SJCRH30 (cell line): ENCODE results near the gene CDK9. TPM values are rescaled to one million over a fixed set of nuclear protein-coding genes. Genes with fewer than 3 reads are reported as not detected.
A peak's percentile ranks its signal among the peaks of the same experiment; 100 is the strongest.
"Not testable (repeated sequence)": the region's sequence is repeated elsewhere in the genome, so short reads cannot be mapped to it uniquely, and the experiment has no call there.

Experiments
- DNase-seq, 2 experiments: peaks; one replicate each; pipeline ENCODE4 v3.0.0-alpha.2; 2015 to 2020
- H3K27ac ChIP-seq: fragments of 250-450 bp; sonication (Bioruptor Pico); 2 replicates; pipeline ENCODE4 v1.5.1; 2020; ENCODE audit warnings: mild to moderate bottlenecking, moderate library complexity
- H3K27me3 ChIP-seq: fragments of 250-450 bp; sonication (Bioruptor Pico); 2 replicates; pipeline ENCODE4 v1.5.1; 2020; ENCODE audit warnings: mild to moderate bottlenecking, moderate library complexity
- H3K36me3 ChIP-seq: fragments of 250-450 bp; sonication (Bioruptor Pico); 2 replicates; pipeline ENCODE4 v1.5.1; 2020; ENCODE audit warnings: mild to moderate bottlenecking, moderate library complexity
- H3K4me1 ChIP-seq: fragments of 250-450 bp; sonication (Bioruptor Pico); 2 replicates; pipeline ENCODE4 v1.5.1; 2020; ENCODE audit warnings: mild to moderate bottlenecking, moderate library complexity
- H3K4me3 ChIP-seq: fragments of 250-450 bp; sonication (Bioruptor Pico); 2 replicates; pipeline ENCODE4 v1.5.1; 2020; ENCODE audit warnings: mild to moderate bottlenecking, moderate library complexity
- H3K9me3 ChIP-seq: fragments of 250-450 bp; sonication (Bioruptor Pico); replicated peaks from 2 replicates; pipeline ENCODE4 v1.5.1; 2020; ENCODE audit warnings: mild to moderate bottlenecking, moderate library complexity
- total RNA-seq: library from RNA; depleted of rRNA; stranded (reverse); fragments of >200 nt; shearing (Covaris generic); gene quantifications from 2 replicates; pipeline ENCODE4 v1.2.3, GENCODE V29; 2014

Gene CDK9
- total RNA-seq, 1 experiment from 2014 or later = 21.8 TPM

- no peak overlapping the region for H3K27ac ChIP-seq
- peak; percentile 99 to 100 for DNase-seq
- H3K4me3 ChIP-seq = peak overlapping the region; percentile 59
- no peaks in the 10 kb centered on the region for H3K27me3 ChIP-seq
- H3K4me1 ChIP-seq = peaks cover 25% of the 10 kb centered on the region
- H3K36me3 ChIP-seq = no peaks in the 10 kb centered on the region
- no peaks in the 10 kb centered on the region for H3K9me3 ChIP-seq
Observed at GRCh38 chr9:127770905-127771569, 14.8 kb upstream of the CDK9 start.

DNA sequence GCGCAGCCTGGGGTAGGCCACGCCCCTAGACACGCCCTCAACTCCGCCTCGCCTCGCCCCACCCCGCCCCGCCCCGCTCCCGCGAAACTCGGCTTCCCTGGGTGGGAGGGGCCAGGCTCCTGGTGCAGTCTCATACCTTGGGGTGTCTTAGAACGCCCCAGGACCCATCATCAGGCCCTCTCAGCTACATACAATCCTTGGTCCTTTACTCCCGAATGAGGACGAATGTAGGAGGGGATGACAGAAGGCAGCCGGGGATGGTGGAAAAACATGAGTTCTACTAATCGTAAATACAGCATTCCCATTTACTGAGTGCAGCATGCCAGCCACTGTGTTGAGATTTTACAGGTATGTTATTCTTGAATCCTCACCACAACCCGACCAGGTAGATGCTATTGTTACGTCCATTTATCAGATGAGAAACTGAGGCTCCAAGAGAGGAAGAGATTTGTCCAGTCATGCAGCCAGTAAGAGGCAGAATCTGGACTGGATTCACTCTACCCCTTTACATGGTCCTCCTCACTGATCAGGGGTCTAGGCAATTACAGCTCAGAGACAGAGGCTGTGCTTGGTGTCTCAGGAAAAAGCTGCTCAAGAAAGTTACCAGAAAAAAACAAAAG is 14.2 kb upstream of the CDK9 start:
- DNase-seq = no peak
- Histone ChIP-seq H3K9me3 (no peaks in the 10 kb centered on the region), H3K4me3 (peak overlapping the region; percentile 59), H3K27me3 (no peaks in the 10 kb centered on the region), H3K36me3 (no peaks in the 10 kb centered on the region), H3K4me1 (peaks cover 30% of the 10 kb centered on the region), H3K27ac (no peak overlapping the region)

DNA sequence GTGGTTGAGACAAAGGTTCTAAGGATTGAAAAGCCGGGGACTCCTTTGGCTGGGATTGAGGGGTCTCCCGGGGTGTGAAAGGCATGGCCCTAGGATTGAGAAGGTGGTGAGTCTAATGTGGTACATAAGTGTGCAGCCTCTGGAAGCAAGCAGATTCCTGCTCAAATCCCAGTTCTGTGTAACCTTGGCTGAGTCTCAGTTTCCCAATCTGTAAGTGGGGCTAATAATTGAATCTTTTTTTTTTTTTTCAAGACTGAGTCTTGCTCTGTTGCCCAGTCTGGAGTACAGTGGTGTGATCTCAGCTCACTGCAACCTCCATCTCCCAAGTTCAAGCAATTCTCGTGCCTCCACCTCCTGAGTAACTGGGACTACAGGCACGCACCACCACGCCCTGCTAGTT is 13.2 kb upstream of the CDK9 start:
- Histone ChIP-seq H3K36me3 (no peaks in the 10 kb centered on the region), H3K4me3 (no peak overlapping the region), H3K27ac (no peak overlapping the region), H3K27me3 (no peaks in the 10 kb centered on the region), H3K4me1 (peaks cover 23% of the 10 kb centered on the region), H3K9me3 (no peaks in the 10 kb centered on the region)
- DNase-seq = no peak

GRCh38 chr9:127773272-127773671 is 12.6 kb upstream of the CDK9 start:
- Histone ChIP-seq H3K27ac (no peak overlapping the region), H3K27me3 (no peaks in the 10 kb centered on the region), H3K36me3 (no peaks in the 10 kb centered on the region), H3K9me3 (no peaks in the 10 kb centered on the region), H3K4me1 (peaks cover 21% of the 10 kb centered on the region), H3K4me3 (no peak overlapping the region)
- DNase-seq = no peak

GRCh38 chr9:127773981-127774380 is 11.9 kb upstream of the CDK9 start:
- H3K4me1 ChIP-seq = peaks cover 26% of the 10 kb centered on the region
- no peaks in the 10 kb centered on the region for H3K36me3 ChIP-seq
- no peak overlapping the region for H3K27ac ChIP-seq
- no peak overlapping the region for H3K4me3 ChIP-seq
- H3K27me3 ChIP-seq = no peaks in the 10 kb centered on the region
- no peak for DNase-seq
- H3K9me3 ChIP-seq = no peaks in the 10 kb centered on the region

- Histone ChIP-seq H3K9me3 (no peaks in the 10 kb centered on the region), H3K4me1 (peaks cover 33% of the 10 kb centered on the region), H3K27ac (no peak overlapping the region), H3K4me3 (no peak overlapping the region), H3K36me3 (no peaks in the 10 kb centered on the region), H3K27me3 (no peaks in the 10 kb centered on the region)
- DNase-seq = peak; percentile 66
Observed at GRCh38 chr9:127776195-127776923, 9.5 kb upstream of the CDK9 start.

- no peak overlapping the region for H3K4me3 ChIP-seq
- no peak for DNase-seq
- H3K9me3 ChIP-seq = no peaks in the 10 kb centered on the region
- H3K4me1 ChIP-seq = peaks cover 33% of the 10 kb centered on the region
- H3K27me3 ChIP-seq = no peaks in the 10 kb centered on the region
- no peak overlapping the region for H3K27ac ChIP-seq
- H3K36me3 ChIP-seq = no peaks in the 10 kb centered on the region
Observed at GRCh38 chr9:127776924-127777289, 8.9 kb upstream of the CDK9 start.

- no peaks in the 10 kb centered on the region for H3K27me3 ChIP-seq
- H3K4me3 ChIP-seq = no peak overlapping the region
- peaks cover 33% of the 10 kb centered on the region for H3K4me1 ChIP-seq
- no peak overlapping the region for H3K27ac ChIP-seq
- no peaks in the 10 kb centered on the region for H3K9me3 ChIP-seq
- no peak for DNase-seq
- no peaks in the 10 kb centered on the region for H3K36me3 ChIP-seq
Observed at GRCh38 chr9:127777368-127777980, 8.4 kb upstream of the CDK9 start.

GRCh38 chr9:127778280-127779135 is 7.3 kb upstream of the CDK9 start, which contains the start of gene SH2D3C:
Gene SH2D3C (minus strand): TSS chr9:127778666. CDS start chr9:127778627, 39 bp downstream.
- Histone ChIP-seq H3K27ac (peak within 1 kb of the TSS; percentile 79), H3K27me3 (no peaks in the 10 kb centered on the region)

DNA sequence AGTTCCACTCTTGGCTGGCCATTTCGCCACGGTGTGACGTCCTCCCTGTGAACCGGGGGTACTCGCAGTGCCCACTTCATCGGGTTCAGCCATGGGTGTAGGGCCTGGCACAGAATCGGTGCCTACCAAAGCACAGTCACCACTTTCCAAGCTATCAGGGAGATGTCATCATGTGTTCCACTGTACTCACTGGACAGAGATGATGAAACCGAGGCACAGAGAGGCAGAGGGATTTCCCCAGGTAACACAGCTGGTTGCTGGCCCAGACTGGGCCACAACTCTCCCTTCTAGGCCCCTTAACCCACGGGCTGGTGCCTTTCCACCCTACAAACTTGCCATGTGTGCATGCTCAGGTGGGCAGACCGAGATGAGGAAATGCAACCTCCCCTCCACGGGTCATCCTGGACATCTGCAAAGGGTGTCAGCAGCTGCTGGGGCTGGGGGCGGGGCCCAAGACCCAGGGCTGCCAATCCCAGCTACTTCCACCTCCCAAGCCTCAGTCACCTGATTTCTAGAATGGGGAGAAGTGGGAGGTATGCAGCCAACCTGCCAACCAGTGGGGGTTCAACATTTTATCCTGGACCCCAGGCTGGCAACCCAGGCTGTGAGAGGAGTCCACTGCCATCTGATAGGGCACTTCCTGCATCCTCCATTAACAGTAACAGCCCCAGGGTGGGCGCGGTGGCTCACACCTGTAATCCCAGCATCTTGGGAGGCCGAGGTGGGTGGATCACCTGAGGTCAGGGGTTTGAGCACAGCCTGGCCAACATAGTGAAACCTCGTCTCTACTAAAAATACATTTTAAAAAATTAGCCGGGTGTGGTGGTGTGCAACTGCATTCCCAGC is 6.5 kb upstream of the CDK9 start:
- Histone ChIP-seq H3K27me3 (no peaks in the 10 kb centered on the region), H3K36me3 (no peaks in the 10 kb centered on the region), H3K4me3 (no peak overlapping the region), H3K4me1 (peaks cover 46% of the 10 kb centered on the region), H3K27ac (peak overlapping the region; percentile 79), H3K9me3 (no peaks in the 10 kb centered on the region)
- peak; percentile 53 to 66 for DNase-seq

More at GRCh38 chr9:127778280-127779135, 7.3 kb upstream of the CDK9 start, which contains the start of gene SH2D3C:
- peaks cover 43% of the 10 kb centered on the region for H3K4me1 ChIP-seq
- peak within 1 kb of the TSS; percentile 16; the same call in 1 of the 2 replicates for H3K4me3 ChIP-seq
- no peaks in the 10 kb centered on the region for H3K9me3 ChIP-seq
- peak; percentile 96 for DNase-seq
- H3K36me3 ChIP-seq = no peaks in the 10 kb centered on the region

DNA sequence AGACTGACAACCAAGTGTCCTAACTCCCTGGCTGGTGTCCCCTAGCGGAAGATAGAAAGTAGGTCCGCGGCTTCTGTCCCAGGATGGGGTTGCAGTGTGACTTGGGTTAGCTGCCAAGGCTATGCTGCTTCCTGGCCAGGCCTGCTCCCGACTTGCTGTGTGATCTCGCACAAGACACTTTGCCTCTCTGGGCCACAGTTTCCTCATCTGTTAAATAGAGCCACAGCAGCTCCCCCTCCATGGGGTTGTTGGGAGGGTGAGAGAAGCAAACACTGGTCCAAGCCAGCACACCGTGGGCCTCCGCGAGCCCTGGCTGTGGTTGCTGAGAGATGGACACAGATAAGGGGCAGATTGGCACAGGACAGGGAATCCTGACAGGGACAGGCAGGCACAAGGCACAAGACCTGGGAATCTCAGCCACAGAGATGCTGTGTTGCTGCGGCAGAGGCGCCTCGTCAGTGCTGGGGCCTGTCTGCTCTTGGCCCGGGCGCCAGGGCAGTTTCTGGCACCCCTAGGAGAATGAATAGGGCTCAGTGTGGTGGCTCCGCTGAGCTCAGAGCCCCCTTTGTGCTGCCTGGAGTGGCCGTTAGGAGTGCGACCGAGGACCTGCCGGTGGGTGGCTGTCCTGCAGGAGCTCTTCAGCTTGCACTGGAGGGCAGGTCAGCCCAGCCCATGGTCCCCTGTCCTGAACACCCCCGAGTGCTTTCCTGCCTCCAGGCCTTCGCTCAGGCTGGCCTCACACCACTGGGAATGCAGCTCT is 5.5 kb upstream of the CDK9 start:
- no peaks in the 10 kb centered on the region for H3K36me3 ChIP-seq
- H3K9me3 ChIP-seq = no peaks in the 10 kb centered on the region
- no peak overlapping the region for H3K27ac ChIP-seq
- no peaks in the 10 kb centered on the region for H3K27me3 ChIP-seq
- peaks cover 46% of the 10 kb centered on the region for H3K4me1 ChIP-seq
- no peak overlapping the region for H3K4me3 ChIP-seq
- peak in 1 of 2 experiments; percentile 51 for DNase-seq

GRCh38 chr9:127780909-127781308 is 4.9 kb upstream of the CDK9 start:
- not testable (repeated sequence) for H3K36me3 ChIP-seq, H3K27me3 ChIP-seq, H3K9me3 ChIP-seq, H3K27ac ChIP-seq, H3K4me3 ChIP-seq, DNase-seq
- peaks cover 45% of the 10 kb centered on the region for H3K4me1 ChIP-seq

- DNase-seq = no peak
- Histone ChIP-seq H3K4me1 (peaks cover 39% of the 10 kb centered on the region), H3K36me3 (no peaks in the 10 kb centered on the region), H3K27ac (no peak overlapping the region), H3K4me3 (no peak overlapping the region), H3K9me3 (no peaks in the 10 kb centered on the region), H3K27me3 (no peaks in the 10 kb centered on the region)
Observed at GRCh38 chr9:127781806-127782205, 4.0 kb upstream of the CDK9 start.
